Peyer's patch (tissue), 4 donors: ENCODE measurements around the gene FANCM.

Experiments
- POLR2A ChIP-seq, 2 donors: fragments of 450-650 bp; IDR thresholded peaks; one replicate each; pipeline ENCODE4 v1.5.1; 2017; ENCODE audit warnings: antibody characterized with exemption in 2 of 2, mild to moderate bottlenecking in 2 of 2, moderate library complexity in 2 of 2
- TF ChIP-seq, protein P1 (sequence below), 6 experiments: fragments of 450-650 bp in 4 of 6; fragments of 200-600 bp in 2 of 6; sonication (generic) in 1 of 6; IDR thresholded peaks; one replicate each; pipeline ENCODE4 v1.5.1; 2017 to 2019; ENCODE audit warnings: antibody characterized with exemption in 6 of 6, mild to moderate bottlenecking in 3 of 6, moderate library complexity in 1 of 6

- TF ChIP-seq, protein P1, sequence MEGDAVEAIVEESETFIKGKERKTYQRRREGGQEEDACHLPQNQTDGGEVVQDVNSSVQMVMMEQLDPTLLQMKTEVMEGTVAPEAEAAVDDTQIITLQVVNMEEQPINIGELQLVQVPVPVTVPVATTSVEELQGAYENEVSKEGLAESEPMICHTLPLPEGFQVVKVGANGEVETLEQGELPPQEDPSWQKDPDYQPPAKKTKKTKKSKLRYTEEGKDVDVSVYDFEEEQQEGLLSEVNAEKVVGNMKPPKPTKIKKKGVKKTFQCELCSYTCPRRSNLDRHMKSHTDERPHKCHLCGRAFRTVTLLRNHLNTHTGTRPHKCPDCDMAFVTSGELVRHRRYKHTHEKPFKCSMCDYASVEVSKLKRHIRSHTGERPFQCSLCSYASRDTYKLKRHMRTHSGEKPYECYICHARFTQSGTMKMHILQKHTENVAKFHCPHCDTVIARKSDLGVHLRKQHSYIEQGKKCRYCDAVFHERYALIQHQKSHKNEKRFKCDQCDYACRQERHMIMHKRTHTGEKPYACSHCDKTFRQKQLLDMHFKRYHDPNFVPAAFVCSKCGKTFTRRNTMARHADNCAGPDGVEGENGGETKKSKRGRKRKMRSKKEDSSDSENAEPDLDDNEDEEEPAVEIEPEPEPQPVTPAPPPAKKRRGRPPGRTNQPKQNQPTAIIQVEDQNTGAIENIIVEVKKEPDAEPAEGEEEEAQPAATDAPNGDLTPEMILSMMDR (IDR thresholded peaks at IDR 0.05): no peak
- TF ChIP-seq POLR2A (IDR thresholded peaks at IDR 0.05): no peak
These were observed 574 bp upstream of the FANCM start for GRCh38 chr14:45135156-45135555.
